ENCODE results near the gene POLR3E.
"Not testable (repeated sequence)": the region's sequence is repeated elsewhere in the genome, so short reads cannot be mapped to it uniquely, and the experiment has no call there.

POLR3E gene

GRCh38 chr16:22330326-22330725 lies 33.1 kb downstream of the POLR3E start:
- Histone ChIP-seq H3K36me3 (ENCODE audit: control insufficient read depth, insufficient read depth, low read length) (peaks cover 9% of the 10 kb centered on the region), H3K4me1 (ENCODE audit: control insufficient read depth, insufficient read depth, low read length) (no peaks in the 10 kb centered on the region), H3K27me3 (ENCODE audit: control insufficient read depth, insufficient read depth, low read length) (no peaks in the 10 kb centered on the region), H3K9me3 (ENCODE audit: control insufficient read depth, low read length) (no peaks in the 10 kb centered on the region), H3K9ac (ENCODE audit: low read length) (no peak overlapping the region), H3K4me3 (ENCODE audit: low read length) (no peak overlapping the region)

- Histone ChIP-seq H3K36me3 (ENCODE audit: control insufficient read depth, insufficient read depth, low read length) (peaks cover 4% of the 10 kb centered on the region), H3K4me1 (ENCODE audit: control insufficient read depth, insufficient read depth, low read length) (no peaks in the 10 kb centered on the region), H3K27me3 (ENCODE audit: control insufficient read depth, insufficient read depth, low read length) (no peaks in the 10 kb centered on the region), H3K4me3 (ENCODE audit: low read length) (no peak overlapping the region), H3K9me3 (ENCODE audit: control insufficient read depth, low read length) (peaks cover 8% of the 10 kb centered on the region), H3K9ac (ENCODE audit: low read length) (no peak overlapping the region)
Measured at GRCh38 chr16:22333457-22333994, 36.3 kb downstream of the POLR3E start.

GRCh38 chr16:22335668-22336246 lies 38.5 kb downstream of the POLR3E start:
- Histone ChIP-seq H3K36me3 (ENCODE audit: control insufficient read depth, insufficient read depth, low read length) (peaks cover 4% of the 10 kb centered on the region), H3K9me3 (ENCODE audit: control insufficient read depth, low read length) (peaks cover 8% of the 10 kb centered on the region), H3K9ac (ENCODE audit: low read length) (no peak overlapping the region), H3K27me3 (ENCODE audit: control insufficient read depth, insufficient read depth, low read length) (no peaks in the 10 kb centered on the region), H3K4me3 (ENCODE audit: low read length) (no peak overlapping the region), H3K4me1 (ENCODE audit: control insufficient read depth, insufficient read depth, low read length) (no peaks in the 10 kb centered on the region)

- H3K9ac ChIP-seq (ENCODE audit: low read length) = no peak overlapping the region
- H3K27me3 ChIP-seq (ENCODE audit: control insufficient read depth, insufficient read depth, low read length) = no peaks in the 10 kb centered on the region
- peaks cover 8% of the 10 kb centered on the region for H3K9me3 ChIP-seq (ENCODE audit: control insufficient read depth, low read length)
- no peak overlapping the region for H3K4me3 ChIP-seq (ENCODE audit: low read length)
- no peaks in the 10 kb centered on the region for H3K4me1 ChIP-seq (ENCODE audit: control insufficient read depth, insufficient read depth, low read length)
- H3K36me3 ChIP-seq (ENCODE audit: control insufficient read depth, insufficient read depth, low read length) = peaks cover 4% of the 10 kb centered on the region
Measured at GRCh38 chr16:22336581-22336980, 39.4 kb downstream of the POLR3E start.

GRCh38 chr16:22337045-22337444 lies 39.8 kb downstream of the POLR3E start:
- H3K4me1 ChIP-seq (ENCODE audit: control insufficient read depth, insufficient read depth, low read length) = no peaks in the 10 kb centered on the region
- peaks cover 4% of the 10 kb centered on the region for H3K36me3 ChIP-seq (ENCODE audit: control insufficient read depth, insufficient read depth, low read length)
- H3K9ac ChIP-seq (ENCODE audit: low read length) = no peak overlapping the region
- H3K4me3 ChIP-seq (ENCODE audit: low read length) = no peak overlapping the region
- peaks cover 8% of the 10 kb centered on the region for H3K9me3 ChIP-seq (ENCODE audit: control insufficient read depth, low read length)
- no peaks in the 10 kb centered on the region for H3K27me3 ChIP-seq (ENCODE audit: control insufficient read depth, insufficient read depth, low read length)

GRCh38 chr16:22337849-22338635 lies 40.8 kb downstream of the POLR3E start:
- Histone ChIP-seq H3K9me3 (ENCODE audit: control insufficient read depth, low read length) (peaks cover 8% of the 10 kb centered on the region), H3K36me3 (ENCODE audit: control insufficient read depth, insufficient read depth, low read length) (peaks cover 4% of the 10 kb centered on the region), H3K4me3 (ENCODE audit: low read length) (no peak overlapping the region), H3K9ac (ENCODE audit: low read length) (no peak overlapping the region), H3K27me3 (ENCODE audit: control insufficient read depth, insufficient read depth, low read length) (no peaks in the 10 kb centered on the region), H3K4me1 (ENCODE audit: control insufficient read depth, insufficient read depth, low read length) (no peaks in the 10 kb centered on the region)

GRCh38 chr16:22340945-22341344 lies 43.7 kb downstream of the POLR3E start:
- Histone ChIP-seq H3K36me3 (ENCODE audit: control insufficient read depth, insufficient read depth, low read length) (no peaks in the 10 kb centered on the region), H3K4me3 (ENCODE audit: low read length) (no peak overlapping the region), H3K9ac (ENCODE audit: low read length) (no peak overlapping the region), H3K27me3 (ENCODE audit: control insufficient read depth, insufficient read depth, low read length) (no peaks in the 10 kb centered on the region), H3K4me1 (ENCODE audit: control insufficient read depth, insufficient read depth, low read length) (no peaks in the 10 kb centered on the region), H3K9me3 (ENCODE audit: control insufficient read depth, low read length) (peaks cover 8% of the 10 kb centered on the region)

- H3K9ac ChIP-seq (ENCODE audit: low read length) = no peak overlapping the region
- H3K36me3 ChIP-seq (ENCODE audit: control insufficient read depth, insufficient read depth, low read length) = no peaks in the 10 kb centered on the region
- H3K27me3 ChIP-seq (ENCODE audit: control insufficient read depth, insufficient read depth, low read length) = no peaks in the 10 kb centered on the region
- no peak overlapping the region for H3K4me3 ChIP-seq (ENCODE audit: low read length)
- peaks cover 6% of the 10 kb centered on the region for H3K9me3 ChIP-seq (ENCODE audit: control insufficient read depth, low read length)
- H3K4me1 ChIP-seq (ENCODE audit: control insufficient read depth, insufficient read depth, low read length) = no peaks in the 10 kb centered on the region
Measured at GRCh38 chr16:22342082-22342481, 44.9 kb downstream of the POLR3E start.

- H3K27me3 ChIP-seq (ENCODE audit: control insufficient read depth, insufficient read depth, low read length) = no peaks in the 10 kb centered on the region
- H3K9ac ChIP-seq (ENCODE audit: low read length) = no peak overlapping the region
- no peaks in the 10 kb centered on the region for H3K9me3 ChIP-seq (ENCODE audit: control insufficient read depth, low read length)
- no peaks in the 10 kb centered on the region for H3K4me1 ChIP-seq (ENCODE audit: control insufficient read depth, insufficient read depth, low read length)
- no peaks in the 10 kb centered on the region for H3K36me3 ChIP-seq (ENCODE audit: control insufficient read depth, insufficient read depth, low read length)
- H3K4me3 ChIP-seq (ENCODE audit: low read length) = no peak overlapping the region
Measured at GRCh38 chr16:22346483-22346882, 49.3 kb downstream of the POLR3E start.

GRCh38 chr16:22347100-22347820 lies 50.1 kb downstream of the POLR3E start:
- no peaks in the 10 kb centered on the region for H3K36me3 ChIP-seq (ENCODE audit: control insufficient read depth, insufficient read depth, low read length)
- H3K4me3 ChIP-seq (ENCODE audit: low read length) = no peak overlapping the region
- H3K9ac ChIP-seq (ENCODE audit: low read length) = no peak overlapping the region
- no peaks in the 10 kb centered on the region for H3K4me1 ChIP-seq (ENCODE audit: control insufficient read depth, insufficient read depth, low read length)
- no peaks in the 10 kb centered on the region for H3K27me3 ChIP-seq (ENCODE audit: control insufficient read depth, insufficient read depth, low read length)
- H3K9me3 ChIP-seq (ENCODE audit: control insufficient read depth, low read length) = no peaks in the 10 kb centered on the region

GRCh38 chr16:22348291-22348690 lies 51.1 kb downstream of the POLR3E start:
- no peaks in the 10 kb centered on the region for H3K9me3 ChIP-seq (ENCODE audit: control insufficient read depth, low read length)
- no peaks in the 10 kb centered on the region for H3K27me3 ChIP-seq (ENCODE audit: control insufficient read depth, insufficient read depth, low read length)
- H3K4me3 ChIP-seq (ENCODE audit: low read length) = no peak overlapping the region
- H3K9ac ChIP-seq (ENCODE audit: low read length) = no peak overlapping the region
- no peaks in the 10 kb centered on the region for H3K36me3 ChIP-seq (ENCODE audit: control insufficient read depth, insufficient read depth, low read length)
- H3K4me1 ChIP-seq (ENCODE audit: control insufficient read depth, insufficient read depth, low read length) = no peaks in the 10 kb centered on the region

- H3K36me3 ChIP-seq (ENCODE audit: control insufficient read depth, insufficient read depth, low read length); H3K4me3 ChIP-seq (ENCODE audit: low read length); H3K27me3 ChIP-seq (ENCODE audit: control insufficient read depth, insufficient read depth, low read length); H3K4me1 ChIP-seq (ENCODE audit: control insufficient read depth, insufficient read depth, low read length); H3K9me3 ChIP-seq (ENCODE audit: control insufficient read depth, low read length); H3K9ac ChIP-seq (ENCODE audit: low read length): not testable (repeated sequence)
Measured at GRCh38 chr16:22351017-22351416, 53.8 kb downstream of the POLR3E start.
